ENCODE data around the gene UBN1.
A peak's percentile ranks its signal among the peaks of the same experiment; 100 is the strongest.

UBN1 gene

GRCh38 chr16:4802659-4803287, 44.5 kb upstream of the UBN1 start:
- H3K27ac ChIP-seq (ENCODE audit: low read depth, low read length), result peak overlapping the region; percentile 89
- peaks cover 23 to 27% of the 10 kb centered on the region in 2 donors for H3K4me1 ChIP-seq (ENCODE audit: control insufficient read depth in 1 of 2, insufficient read depth in 2 of 2, low read length in 2 of 2)
- H3K4me3 ChIP-seq (ENCODE audit: low read depth in 1 of 2, low read length in 2 of 2), result peak overlapping the region; percentile 75 to 81
- H3K27me3 ChIP-seq (ENCODE audit: control insufficient read depth in 1 of 2, insufficient read depth in 2 of 2, low read length in 2 of 2), result no peaks in the 10 kb centered on the region
- H3K9ac ChIP-seq (ENCODE audit: low read depth in 1 of 2, low read length in 2 of 2), result peak overlapping the region; percentile 58 to 66
- H3K36me3 ChIP-seq (ENCODE audit: control insufficient read depth in 1 of 2, insufficient read depth in 2 of 2, low read length in 2 of 2), result peaks cover 5 to 38% of the 10 kb centered on the region in 2 donors
- no peaks in the 10 kb centered on the region for H3K9me3 ChIP-seq (ENCODE audit: control insufficient read depth in 1 of 2, low read length in 2 of 2)

- H3K9me3 ChIP-seq (ENCODE audit: control insufficient read depth in 1 of 2, low read length in 2 of 2), result no peaks in the 10 kb centered on the region
- no peaks in the 10 kb centered on the region for H3K27me3 ChIP-seq (ENCODE audit: control insufficient read depth in 1 of 2, insufficient read depth in 2 of 2, low read length in 2 of 2)
- peak overlapping the region; percentile 58 to 66 for H3K9ac ChIP-seq (ENCODE audit: low read depth in 1 of 2, low read length in 2 of 2)
- H3K4me3 ChIP-seq (ENCODE audit: low read depth in 1 of 2, low read length in 2 of 2), result peak overlapping the region; percentile 75 to 81
- H3K4me1 ChIP-seq (ENCODE audit: control insufficient read depth in 1 of 2, insufficient read depth in 2 of 2, low read length in 2 of 2), result peaks cover 23 to 27% of the 10 kb centered on the region in 2 donors
- no peak overlapping the region for H3K27ac ChIP-seq (ENCODE audit: low read depth, low read length)
- H3K36me3 ChIP-seq (ENCODE audit: control insufficient read depth in 1 of 2, insufficient read depth in 2 of 2, low read length in 2 of 2), result peaks cover 5 to 40% of the 10 kb centered on the region in 2 donors
Observed at GRCh38 chr16:4803401-4803844, 43.9 kb upstream of the UBN1 start.

DNA sequence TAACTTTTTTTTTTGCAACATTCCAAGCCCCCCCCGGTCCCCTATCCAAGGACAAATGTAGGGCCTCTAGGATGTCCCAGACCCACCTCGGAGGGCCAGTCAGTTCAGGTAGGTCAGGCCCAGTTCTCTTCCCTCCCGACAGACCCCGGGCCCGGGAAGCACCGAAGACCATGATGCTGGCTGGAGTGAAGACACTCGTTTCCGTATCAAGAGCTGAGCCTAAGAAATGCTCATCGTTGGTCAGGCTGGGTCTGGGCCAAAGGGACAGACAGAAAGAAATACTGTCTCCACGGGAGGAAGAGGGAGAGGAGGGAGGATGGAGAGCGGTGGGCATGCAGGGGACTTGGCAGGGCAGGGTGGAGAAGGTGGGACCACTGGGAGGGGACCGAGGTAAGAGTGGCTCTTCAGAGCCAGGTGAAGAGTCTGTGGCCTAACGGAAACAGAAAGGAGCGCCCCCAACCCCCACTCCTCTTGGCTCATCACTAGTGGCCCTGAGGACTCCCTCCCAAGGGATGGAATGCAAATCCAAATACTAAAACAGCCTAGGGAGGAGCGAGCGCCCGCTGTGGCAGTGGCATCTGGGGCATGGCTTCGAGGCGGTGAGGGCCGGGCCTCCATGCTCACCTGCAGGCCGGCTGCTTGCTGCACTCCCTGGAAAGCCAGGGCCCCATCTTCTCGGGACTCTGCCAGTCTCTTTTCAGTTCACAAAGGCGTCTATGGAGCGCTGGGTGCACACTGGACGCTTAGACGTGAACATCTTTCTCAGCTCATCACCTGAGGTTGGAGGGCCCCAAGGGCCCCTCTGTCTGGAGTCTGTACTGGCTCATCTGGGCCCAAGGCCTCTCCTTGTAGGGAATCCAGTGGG, 43.2 kb upstream of the UBN1 start:
- Histone ChIP-seq H3K4me3 (ENCODE audit: low read depth in 1 of 2, low read length in 2 of 2) (no peak overlapping the region), H3K27ac (ENCODE audit: low read depth, low read length) (no peak overlapping the region), H3K9me3 (ENCODE audit: control insufficient read depth in 1 of 2, low read length in 2 of 2) (no peaks in the 10 kb centered on the region), H3K36me3 (ENCODE audit: control insufficient read depth in 1 of 2, insufficient read depth in 2 of 2, low read length in 2 of 2) (peaks cover 11 to 40% of the 10 kb centered on the region in 2 donors), H3K4me1 (ENCODE audit: control insufficient read depth in 1 of 2, insufficient read depth in 2 of 2, low read length in 2 of 2) (peaks cover 23 to 27% of the 10 kb centered on the region in 2 donors), H3K9ac (ENCODE audit: low read depth in 1 of 2, low read length in 2 of 2) (no peak overlapping the region), H3K27me3 (ENCODE audit: control insufficient read depth in 1 of 2, insufficient read depth in 2 of 2, low read length in 2 of 2) (no peaks in the 10 kb centered on the region)

DNA sequence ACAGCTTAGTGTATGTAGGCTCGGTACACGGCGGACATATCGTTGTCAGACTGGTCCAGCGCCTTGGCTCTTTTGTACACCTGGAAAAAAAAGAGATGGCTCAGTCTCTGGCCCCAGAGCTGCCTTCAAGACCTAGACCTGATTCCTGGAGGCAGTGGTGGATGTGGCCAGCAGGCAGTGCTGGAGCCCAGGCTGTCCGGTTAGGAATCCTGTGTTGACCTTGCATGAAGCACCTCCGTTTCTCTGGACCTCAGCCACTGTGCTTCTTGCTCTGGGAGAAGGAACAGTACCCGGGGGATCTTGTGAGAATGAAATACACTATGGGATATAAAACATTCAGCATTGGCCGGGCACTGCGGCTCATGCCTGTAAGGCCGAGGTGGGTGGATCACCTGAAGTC, 42.0 kb upstream of the UBN1 start:
- Histone ChIP-seq H3K36me3 (ENCODE audit: control insufficient read depth in 1 of 2, insufficient read depth in 2 of 2, low read length in 2 of 2) (peaks cover 11 to 42% of the 10 kb centered on the region in 2 donors), H3K27ac (ENCODE audit: low read depth, low read length) (no peak overlapping the region), H3K4me3 (ENCODE audit: low read depth in 1 of 2, low read length in 2 of 2) (no peak overlapping the region), H3K27me3 (ENCODE audit: control insufficient read depth in 1 of 2, insufficient read depth in 2 of 2, low read length in 2 of 2) (no peaks in the 10 kb centered on the region), H3K9ac (ENCODE audit: low read depth in 1 of 2, low read length in 2 of 2) (no peak overlapping the region), H3K9me3 (ENCODE audit: control insufficient read depth in 1 of 2, low read length in 2 of 2) (no peaks in the 10 kb centered on the region), H3K4me1 (ENCODE audit: control insufficient read depth in 1 of 2, insufficient read depth in 2 of 2, low read length in 2 of 2) (peaks cover 16 to 23% of the 10 kb centered on the region in 2 donors)

- peaks cover 12 to 46% of the 10 kb centered on the region in 2 donors for H3K36me3 ChIP-seq (ENCODE audit: control insufficient read depth in 1 of 2, insufficient read depth in 2 of 2, low read length in 2 of 2)
- H3K9me3 ChIP-seq (ENCODE audit: control insufficient read depth in 1 of 2, low read length in 2 of 2), result no peaks in the 10 kb centered on the region
- H3K27ac ChIP-seq (ENCODE audit: low read depth, low read length), result no peak overlapping the region
Observed at GRCh38 chr16:4806280-4806679, 41.0 kb upstream of the UBN1 start.

GRCh38 chr16:4811242-4811641, 36.0 kb upstream of the UBN1 start:
- H3K4me3 ChIP-seq (ENCODE audit: low read depth in 1 of 2, low read length in 2 of 2), result no peak overlapping the region
- H3K4me1 ChIP-seq (ENCODE audit: control insufficient read depth in 1 of 2, insufficient read depth in 2 of 2, low read length in 2 of 2), result no peaks in the 10 kb centered on the region
- no peak overlapping the region for H3K27ac ChIP-seq (ENCODE audit: low read depth, low read length)
- H3K9ac ChIP-seq (ENCODE audit: low read depth in 1 of 2, low read length in 2 of 2), result no peak overlapping the region
- no peaks in the 10 kb centered on the region for H3K27me3 ChIP-seq (ENCODE audit: control insufficient read depth in 1 of 2, insufficient read depth in 2 of 2, low read length in 2 of 2)
- H3K9me3 ChIP-seq (ENCODE audit: control insufficient read depth in 1 of 2, low read length in 2 of 2), result no peaks in the 10 kb centered on the region
- peaks cover 44 to 66% of the 10 kb centered on the region in 2 donors for H3K36me3 ChIP-seq (ENCODE audit: control insufficient read depth in 1 of 2, insufficient read depth in 2 of 2, low read length in 2 of 2)

More at GRCh38 chr16:4806280-4806679, 41.0 kb upstream of the UBN1 start:
- no peaks in the 10 kb centered on the region for H3K27me3 ChIP-seq (ENCODE audit: control insufficient read depth in 1 of 2, insufficient read depth in 2 of 2, low read length in 2 of 2)
- H3K4me3 ChIP-seq (ENCODE audit: low read depth in 1 of 2, low read length in 2 of 2), result no peak overlapping the region
- peaks cover 6 to 13% of the 10 kb centered on the region in 2 donors for H3K4me1 ChIP-seq (ENCODE audit: control insufficient read depth in 1 of 2, insufficient read depth in 2 of 2, low read length in 2 of 2)
- no peak overlapping the region for H3K9ac ChIP-seq (ENCODE audit: low read depth in 1 of 2, low read length in 2 of 2)

DNA sequence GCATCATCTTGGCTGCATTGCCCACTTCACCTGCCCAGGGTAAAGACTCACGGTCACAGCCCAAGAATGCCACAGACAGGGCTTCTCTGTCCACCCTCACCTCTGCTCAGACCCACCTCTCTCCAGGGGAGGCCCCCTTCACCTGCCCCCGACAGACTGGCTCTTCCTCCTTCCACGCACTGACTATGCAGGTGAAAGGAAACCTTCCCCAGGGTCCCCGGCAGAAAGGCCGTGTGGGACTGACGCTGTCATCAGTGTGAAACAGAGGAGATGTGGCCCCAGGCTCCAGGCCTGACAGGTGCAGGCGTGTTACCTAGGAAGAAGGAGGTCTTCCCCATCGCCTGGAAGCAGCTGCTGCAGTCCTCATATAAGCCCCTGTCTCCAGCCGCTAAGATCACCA, 35.5 kb upstream of the UBN1 start:
- H3K4me3 ChIP-seq (ENCODE audit: low read depth in 1 of 2, low read length in 2 of 2), result no peak overlapping the region
- H3K36me3 ChIP-seq (ENCODE audit: control insufficient read depth in 1 of 2, insufficient read depth in 2 of 2, low read length in 2 of 2), result peaks cover 44 to 64% of the 10 kb centered on the region in 2 donors
- H3K4me1 ChIP-seq (ENCODE audit: control insufficient read depth in 1 of 2, insufficient read depth in 2 of 2, low read length in 2 of 2), result no peaks in the 10 kb centered on the region
- no peaks in the 10 kb centered on the region for H3K27me3 ChIP-seq (ENCODE audit: control insufficient read depth in 1 of 2, insufficient read depth in 2 of 2, low read length in 2 of 2)
- no peaks in the 10 kb centered on the region for H3K9me3 ChIP-seq (ENCODE audit: control insufficient read depth in 1 of 2, low read length in 2 of 2)
- no peak overlapping the region for H3K27ac ChIP-seq (ENCODE audit: low read depth, low read length)
- no peak overlapping the region for H3K9ac ChIP-seq (ENCODE audit: low read depth in 1 of 2, low read length in 2 of 2)

DNA sequence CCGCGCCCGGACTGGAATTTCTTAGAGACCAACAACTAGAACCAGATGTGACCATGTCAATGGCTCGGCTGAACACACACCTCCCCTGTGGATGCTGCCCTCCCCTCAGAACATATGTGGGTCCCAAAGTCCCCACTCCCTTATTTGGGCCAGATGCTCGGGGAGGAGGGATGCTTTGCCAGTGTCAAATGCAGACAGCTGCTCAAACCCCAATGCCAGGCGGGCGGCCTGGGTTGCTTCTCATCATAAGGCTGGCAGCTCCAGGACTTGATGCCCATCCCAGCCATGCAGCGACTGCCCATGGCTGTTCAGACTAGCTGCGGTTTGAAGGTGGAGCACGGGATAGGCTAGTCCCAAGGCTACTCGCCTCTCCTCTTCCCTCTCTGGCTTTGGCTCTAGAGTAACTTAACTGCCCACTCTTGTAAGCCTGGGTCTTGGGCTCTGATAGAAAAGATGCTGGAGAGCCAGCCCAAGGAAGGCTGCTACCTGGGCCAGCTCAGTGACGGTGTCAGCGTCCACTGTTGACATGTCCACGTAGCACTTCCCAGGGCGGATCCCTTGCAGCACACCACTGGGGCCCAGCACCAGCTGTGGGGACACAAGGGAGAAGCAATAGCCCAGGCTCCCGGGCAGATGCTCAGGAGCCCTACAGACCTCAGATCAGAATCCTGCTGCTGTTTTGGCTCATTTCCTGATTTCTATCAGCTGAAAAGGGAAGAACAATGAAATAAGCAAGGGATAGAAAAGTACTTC, 33.9 kb upstream of the UBN1 start:
- Histone ChIP-seq H3K9me3 (ENCODE audit: control insufficient read depth in 1 of 2, low read length in 2 of 2) (no peaks in the 10 kb centered on the region), H3K27me3 (ENCODE audit: control insufficient read depth in 1 of 2, insufficient read depth in 2 of 2, low read length in 2 of 2) (no peaks in the 10 kb centered on the region), H3K27ac (ENCODE audit: low read depth, low read length) (no peak overlapping the region), H3K9ac (ENCODE audit: low read depth in 1 of 2, low read length in 2 of 2) (no peak overlapping the region), H3K4me3 (ENCODE audit: low read depth in 1 of 2, low read length in 2 of 2) (no peak overlapping the region), H3K4me1 (ENCODE audit: control insufficient read depth in 1 of 2, insufficient read depth in 2 of 2, low read length in 2 of 2) (no peaks in the 10 kb centered on the region), H3K36me3 (ENCODE audit: control insufficient read depth in 1 of 2, insufficient read depth in 2 of 2, low read length in 2 of 2) (peaks cover 42 to 63% of the 10 kb centered on the region in 2 donors)

DNA sequence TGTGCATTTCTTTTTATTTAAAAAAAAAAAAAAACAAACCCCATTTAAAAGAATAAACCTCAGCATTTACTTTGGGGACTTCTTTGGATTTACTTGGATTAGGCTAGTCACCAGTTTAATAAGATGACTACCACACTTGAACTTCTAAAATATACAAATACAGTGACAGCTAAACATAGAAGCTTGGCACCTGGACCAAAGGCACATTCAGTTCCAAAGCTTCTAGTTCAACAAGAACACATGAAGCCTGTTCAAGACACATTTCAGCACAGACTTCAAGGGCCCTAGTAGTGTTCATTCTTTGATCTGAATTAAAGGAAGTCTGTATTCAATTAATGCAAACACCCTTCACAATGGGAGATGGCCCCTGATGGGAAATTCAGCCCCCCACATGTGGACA, 33.2 kb upstream of the UBN1 start:
- no peaks in the 10 kb centered on the region for H3K9me3 ChIP-seq (ENCODE audit: control insufficient read depth in 1 of 2, low read length in 2 of 2)
- H3K4me3 ChIP-seq (ENCODE audit: low read depth in 1 of 2, low read length in 2 of 2), result no peak overlapping the region
- H3K27me3 ChIP-seq (ENCODE audit: control insufficient read depth in 1 of 2, insufficient read depth in 2 of 2, low read length in 2 of 2), result no peaks in the 10 kb centered on the region
- no peaks in the 10 kb centered on the region for H3K4me1 ChIP-seq (ENCODE audit: control insufficient read depth in 1 of 2, insufficient read depth in 2 of 2, low read length in 2 of 2)
- H3K36me3 ChIP-seq (ENCODE audit: control insufficient read depth in 1 of 2, insufficient read depth in 2 of 2, low read length in 2 of 2), result peaks cover 37 to 63% of the 10 kb centered on the region in 2 donors
- H3K9ac ChIP-seq (ENCODE audit: low read depth in 1 of 2, low read length in 2 of 2), result no peak overlapping the region
- no peak overlapping the region for H3K27ac ChIP-seq (ENCODE audit: low read depth, low read length)
